A549 (cell line): ENCODE data around the gene EVPL.
"Not testable (repeated sequence)": the region's sequence is repeated elsewhere in the genome, so short reads cannot be mapped to it uniquely, and the experiment has no call there.

Source experiments
- CHD4 ChIP-seq: fragments of 200-600 bp; sonication (generic); IDR thresholded peaks from 2 replicates; pipeline ENCODE4 v1.6.1; 2016; ENCODE audit warnings: antibody characterized with exemption, mild to moderate bottlenecking, borderline replicate concordance
- JUN ChIP-seq, 2 experiments: fragments of >200 bp; sonication (Bioruptor Twin); formaldehyde crosslinking; IDR thresholded peaks; 2 replicates in 1 of 2; 3 replicates in 1 of 2; pipeline ENCODE4 v1.6.1; 2016 to 2017
- MAZ ChIP-seq: fragments of 150-350 bp; IDR thresholded peaks from 2 replicates; pipeline ENCODE4 v1.6.1; 2014; ENCODE audit warnings: antibody characterized with exemption, low read depth, low read length, borderline replicate concordance
- POLR2A ChIP-seq: IDR thresholded peaks from 2 replicates; pipeline ENCODE4 v1.6.1; 2012; ENCODE audit warnings: mild to moderate bottlenecking, low read length
- RCOR1 ChIP-seq: fragments of 150-350 bp; IDR thresholded peaks from 2 replicates; pipeline ENCODE4 v1.6.1; 2014; ENCODE audit warnings: antibody characterized with exemption, low read length, low read depth
- SMC3 ChIP-seq: fragments of >200 bp; sonication (Bioruptor Twin); formaldehyde crosslinking; IDR thresholded peaks from 3 replicates; pipeline ENCODE4 v1.6.1; 2018; ENCODE audit warnings: inconsistent platforms
- SREBF2 ChIP-seq: fragments of 450-650 bp; IDR thresholded peaks from 2 replicates; pipeline ENCODE4 v1.6.1; 2014; ENCODE audit warnings: mild to moderate bottlenecking, moderate library complexity
- TF ChIP-seq, protein P1 (sequence below): fragments of >200 bp; sonication (Bioruptor Twin); formaldehyde crosslinking; IDR thresholded peaks from 3 replicates; pipeline ENCODE4 v1.5.1; 2016
- TF ChIP-seq, protein P2 (sequence below): IDR thresholded peaks from 2 replicates; pipeline ENCODE4 v1.6.1; 2012

DNA sequence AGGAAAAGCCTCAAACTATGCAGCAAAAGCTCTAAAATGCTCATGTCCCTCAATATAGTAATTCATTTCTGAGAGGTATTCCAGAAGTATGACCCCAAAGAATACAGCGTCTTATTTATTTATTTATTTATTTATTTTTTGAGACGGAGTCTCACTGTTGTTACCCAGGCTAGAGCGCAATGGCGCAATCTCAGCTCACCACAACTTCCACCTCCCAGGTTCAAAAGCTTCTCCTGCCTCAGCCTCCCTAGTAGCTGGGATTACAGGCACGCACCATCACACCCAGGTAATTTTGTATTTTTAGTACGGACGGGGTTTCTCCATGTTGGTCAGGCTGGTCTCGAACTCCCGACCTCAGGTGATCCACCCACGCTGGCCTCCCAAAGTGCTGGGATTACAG lies 58.1 kb downstream of the EVPL start:
- TF ChIP-seq, protein P1, sequence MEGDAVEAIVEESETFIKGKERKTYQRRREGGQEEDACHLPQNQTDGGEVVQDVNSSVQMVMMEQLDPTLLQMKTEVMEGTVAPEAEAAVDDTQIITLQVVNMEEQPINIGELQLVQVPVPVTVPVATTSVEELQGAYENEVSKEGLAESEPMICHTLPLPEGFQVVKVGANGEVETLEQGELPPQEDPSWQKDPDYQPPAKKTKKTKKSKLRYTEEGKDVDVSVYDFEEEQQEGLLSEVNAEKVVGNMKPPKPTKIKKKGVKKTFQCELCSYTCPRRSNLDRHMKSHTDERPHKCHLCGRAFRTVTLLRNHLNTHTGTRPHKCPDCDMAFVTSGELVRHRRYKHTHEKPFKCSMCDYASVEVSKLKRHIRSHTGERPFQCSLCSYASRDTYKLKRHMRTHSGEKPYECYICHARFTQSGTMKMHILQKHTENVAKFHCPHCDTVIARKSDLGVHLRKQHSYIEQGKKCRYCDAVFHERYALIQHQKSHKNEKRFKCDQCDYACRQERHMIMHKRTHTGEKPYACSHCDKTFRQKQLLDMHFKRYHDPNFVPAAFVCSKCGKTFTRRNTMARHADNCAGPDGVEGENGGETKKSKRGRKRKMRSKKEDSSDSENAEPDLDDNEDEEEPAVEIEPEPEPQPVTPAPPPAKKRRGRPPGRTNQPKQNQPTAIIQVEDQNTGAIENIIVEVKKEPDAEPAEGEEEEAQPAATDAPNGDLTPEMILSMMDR: not testable (repeated sequence)
- not testable (repeated sequence) for TF ChIP-seq SMC3; JUN (IDR thresholded peaks at IDR 0.05); MAZ; RCOR1; POLR2A; SREBF2; CHD4
- TF ChIP-seq, protein P2, sequence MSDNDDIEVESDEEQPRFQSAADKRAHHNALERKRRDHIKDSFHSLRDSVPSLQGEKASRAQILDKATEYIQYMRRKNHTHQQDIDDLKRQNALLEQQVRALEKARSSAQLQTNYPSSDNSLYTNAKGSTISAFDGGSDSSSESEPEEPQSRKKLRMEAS: not testable (repeated sequence)
